Upper lobe of left lung (tissue), 6 donors: ENCODE data around the gene NECTIN2. TPM values are rescaled to one million over a fixed set of nuclear protein-coding genes. Genes with fewer than 3 reads are reported as not detected.
"Not testable (repeated sequence)": the region's sequence is repeated elsewhere in the genome, so short reads cannot be mapped to it uniquely, and the experiment has no call there.

Experiments used
- ATAC-seq, 2 donors: fragments of 200-7000 bp; cut with Tn5 transposase; one replicate each; pipeline ENCODE4 v1.9.1; 2022; ENCODE audit warnings: mild to moderate bottlenecking in 2 of 2, moderate library complexity in 2 of 2; ENCODE audit not compliant: low FRiP score in 2 of 2
- DNase-seq, 2 donors: peaks; one replicate each; pipeline ENCODE4 v3.0.0-alpha.2; 2019 to 2020
- H3K27ac ChIP-seq, 4 donors: fragments of 200-600 bp; sonication (generic); one replicate each; pipeline ENCODE4 v1.5.1; 2016 to 2019
- H3K27me3 ChIP-seq, 4 donors: fragments of 200-600 bp; sonication (generic); one replicate each; pipeline ENCODE4 v1.5.1; 2017 to 2019
- H3K36me3 ChIP-seq, 4 donors: fragments of 200-600 bp; sonication (generic); one replicate each; pipeline ENCODE4 v1.5.1; 2016 to 2019
- H3K4me1 ChIP-seq, 4 donors: fragments of 200-600 bp; sonication (generic); one replicate each; pipeline ENCODE4 v1.5.1; 2018 to 2019
- H3K4me3 ChIP-seq, 4 donors: fragments of 200-600 bp; sonication (generic); one replicate each; pipeline ENCODE4 v1.5.1; 2017 to 2019; ENCODE audit warnings: mild to moderate bottlenecking in 2 of 4, moderate library complexity in 1 of 4
- H3K9me3 ChIP-seq, 4 donors: fragments of 200-600 bp; sonication (generic); one replicate each; pipeline ENCODE4 v1.5.1; 2018 to 2019
- EP300 ChIP-seq, 4 donors: sonication (generic); formaldehyde crosslinking; IDR thresholded peaks; one replicate each; pipeline ENCODE4 v1.5.1; 2017; ENCODE audit warnings: antibody characterized with exemption in 4 of 4, control low read depth in 2 of 4
- POLR2A ChIP-seq, 4 donors: fragments of 450-650 bp; IDR thresholded peaks; one replicate each; pipeline ENCODE4 v1.5.1; 2016 to 2017; ENCODE audit warnings: antibody characterized with exemption in 4 of 4, mild to moderate bottlenecking in 2 of 4
- POLR2AphosphoS5 ChIP-seq, 2 donors: sonication (generic); formaldehyde crosslinking; IDR thresholded peaks; one replicate each; pipeline ENCODE4 v1.5.1; 2017; ENCODE audit warnings: antibody characterized with exemption in 2 of 2
- WGBS, 2 donors: methylation state at CpG; one replicate each; pipeline ENCODE4 v1.1.5; 2017 to 2018; 5-methylcytosine and 5-hydroxymethylcytosine counted together
- total RNA-seq, 6 donors: library from RNA; depleted of rRNA in 4 of 6; stranded (reverse); fragments of >200 nt in 4 of 6; gene quantifications; one replicate each; pipeline versions ENCODE4 v1.1.0 to v1.2.1, GENCODE V29; 2016 to 2021
- TF ChIP-seq, protein P1 (sequence below), 6 experiments: fragments of 450-650 bp in 4 of 6; fragments of 200-600 bp in 2 of 6; sonication (generic) in 2 of 6; IDR thresholded peaks; one replicate each; pipeline ENCODE4 v1.5.1; 2016 to 2019; ENCODE audit warnings: antibody characterized with exemption in 6 of 6
- donor health status: DM: no; HTN: no; CAD: no; lungs with moderate emphysema.
- donor health status: DM: no; HTN: yes; CAD: no; lungs with severe emphysema.

NECTIN2 gene
- total RNA-seq, 6 donors from 2014 or later: 52.2 to 152 (median 109) TPM

DNA sequence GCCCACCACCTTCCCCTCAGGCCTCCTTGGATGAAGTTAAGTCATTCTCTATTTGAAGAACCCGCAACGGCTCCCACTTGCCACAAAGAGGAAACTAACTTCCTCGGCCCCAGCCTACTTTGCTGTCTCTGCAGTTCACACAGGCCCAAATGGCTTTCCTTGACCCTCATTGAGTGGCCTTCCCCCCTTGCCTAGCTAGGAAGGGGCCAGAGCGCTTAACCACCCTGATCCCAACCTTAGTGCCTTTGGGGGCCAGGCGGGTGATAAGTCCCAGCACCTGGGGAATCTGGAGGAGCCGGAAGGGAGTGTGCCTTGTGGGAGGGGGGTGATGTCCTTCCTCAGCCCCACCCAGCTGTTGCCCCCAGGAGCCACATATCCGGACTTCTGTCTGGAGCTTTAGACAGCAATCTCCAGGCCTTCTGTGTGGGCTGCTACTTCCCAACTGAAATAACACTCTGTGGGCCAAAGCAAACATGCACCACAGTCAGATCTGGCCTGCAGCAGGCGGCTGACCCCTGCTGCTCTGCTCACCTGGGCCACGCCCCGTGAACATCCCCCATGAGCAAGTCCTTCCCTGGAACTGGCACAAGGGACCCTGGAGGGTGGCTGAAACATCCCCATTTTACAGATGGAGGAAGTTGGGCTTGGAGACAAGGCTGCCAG lies 10.5 kb downstream of the NECTIN2 start:
- no peak for TF ChIP-seq EP300 (IDR thresholded peaks at IDR 0.05)
- TF ChIP-seq POLR2A (IDR thresholded peaks at IDR 0.05): no peak
- Histone ChIP-seq H3K4me3 (no peak overlapping the region), H3K27ac (peak overlapping the region; percentile 61 to 70 (median 66)), H3K27me3 (no peaks in the 10 kb centered on the region), H3K4me1 (peaks cover 26 to 44% (median 39%) of the 10 kb centered on the region in 4 donors), H3K36me3 (peaks cover 0 to 12% (median 0%) of the 10 kb centered on the region in 4 donors), H3K9me3 (no peaks in the 10 kb centered on the region)
- DNase-seq: no peak
- 32 to 38% methylated on average over 7 to 10 of the region's 10 CpGs for WGBS, 2 donors
- ATAC-seq: peak; percentile 38 to 44

DNA sequence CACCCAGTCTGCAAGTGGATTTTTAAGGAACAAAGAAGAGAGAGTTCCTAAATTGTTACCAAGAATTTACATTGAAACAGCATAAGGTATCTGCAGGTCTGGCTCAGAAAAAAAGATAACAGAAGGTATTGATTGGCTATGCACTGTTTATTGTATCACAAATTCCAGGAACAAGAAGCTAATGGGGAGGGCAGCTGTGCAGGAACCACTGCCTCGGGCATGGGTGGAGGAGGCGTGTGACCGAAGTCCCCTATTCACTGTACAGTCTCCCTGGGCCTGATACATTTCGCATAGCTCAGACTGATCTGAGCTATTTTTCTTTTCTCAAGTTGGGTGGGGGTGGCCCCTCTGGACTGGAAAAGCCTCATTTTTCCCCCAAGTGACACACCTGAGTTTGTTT lies 11.7 kb downstream of the NECTIN2 start:
- Histone ChIP-seq H3K4me3 (no peak overlapping the region), H3K9me3 (no peaks in the 10 kb centered on the region), H3K36me3 (peaks cover 0 to 12% (median 0%) of the 10 kb centered on the region in 4 donors), H3K4me1 (peaks cover 26 to 44% (median 37%) of the 10 kb centered on the region in 4 donors), H3K27ac (peak overlapping the region in 1 of 4 donors; percentile 32), H3K27me3 (no peaks in the 10 kb centered on the region)
- no peak for TF ChIP-seq EP300 (IDR thresholded peaks at IDR 0.05)
- ATAC-seq (no peak), DNase-seq (no peak)
- WGBS, 2 donors: 67% methylated on average over 4 of the region's 4 CpGs

DNA sequence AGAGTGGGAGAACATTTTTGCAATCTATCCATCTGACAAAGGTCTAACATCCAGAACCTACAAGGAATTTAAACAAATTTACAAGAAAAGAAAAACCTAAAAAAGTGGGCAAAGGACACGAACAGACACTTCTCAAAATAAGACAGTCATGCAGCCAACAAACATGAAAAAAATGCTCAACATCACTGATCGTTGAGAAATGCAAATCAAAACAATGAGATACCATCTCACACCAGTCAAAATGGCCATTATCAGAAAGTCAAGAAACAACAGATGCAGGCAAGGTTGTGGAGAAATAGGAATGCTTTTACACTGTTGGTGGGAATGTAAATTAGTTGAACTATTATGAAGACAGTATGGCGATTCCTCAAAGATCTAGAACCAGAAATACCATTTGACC lies 15.5 kb downstream of the NECTIN2 start:
- not testable (repeated sequence) for H3K9me3 ChIP-seq, H3K27me3 ChIP-seq, H3K27ac ChIP-seq, DNase-seq, H3K4me3 ChIP-seq, ATAC-seq
- Histone ChIP-seq H3K36me3 (peaks cover 3 to 28% (median 10%) of the 10 kb centered on the region in 4 donors), H3K4me1 (peaks cover 19 to 30% (median 27%) of the 10 kb centered on the region in 4 donors)
- 83 to 85% methylated on average over 3 of the region's 3 CpGs for WGBS, 2 donors

DNA sequence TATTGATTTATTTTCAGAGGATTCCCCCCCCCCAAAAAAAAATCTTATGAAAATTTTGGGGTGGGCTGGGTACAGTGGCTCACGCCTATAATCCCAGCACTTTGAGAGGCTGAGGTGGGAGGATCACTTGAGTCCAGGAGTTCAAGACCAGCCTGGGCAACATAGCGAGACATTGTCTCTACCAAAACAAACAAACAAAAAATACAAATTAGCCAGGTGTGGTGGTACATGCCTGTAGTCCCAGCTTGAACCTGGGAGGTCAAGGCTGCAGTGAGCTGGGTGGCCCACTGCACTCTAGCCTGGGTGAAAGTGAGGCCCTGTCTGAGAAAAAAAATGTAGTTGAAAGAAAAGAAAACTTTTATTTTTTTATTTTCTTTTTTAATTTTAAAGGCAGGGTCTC lies 17.9 kb downstream of the NECTIN2 start:
- no peak for DNase-seq
- no peak for ATAC-seq
- Histone ChIP-seq H3K9me3 (no peaks in the 10 kb centered on the region), H3K4me3 (no peak overlapping the region), H3K27me3 (no peaks in the 10 kb centered on the region), H3K36me3 (peaks cover 3 to 44% (median 10%) of the 10 kb centered on the region in 4 donors), H3K27ac (no peak overlapping the region), H3K4me1 (peaks cover 3 to 8% (median 5%) of the 10 kb centered on the region in 4 donors)
- WGBS, 2 donors: 76 to 97% methylated on average over 2 of the region's 2 CpGs
- TF ChIP-seq POLR2A (IDR thresholded peaks at IDR 0.05) (no peak), EP300 (IDR thresholded peaks at IDR 0.05) (no peak), POLR2AphosphoS5 (IDR thresholded peaks at IDR 0.05) (no peak)
- TF ChIP-seq, protein P1, sequence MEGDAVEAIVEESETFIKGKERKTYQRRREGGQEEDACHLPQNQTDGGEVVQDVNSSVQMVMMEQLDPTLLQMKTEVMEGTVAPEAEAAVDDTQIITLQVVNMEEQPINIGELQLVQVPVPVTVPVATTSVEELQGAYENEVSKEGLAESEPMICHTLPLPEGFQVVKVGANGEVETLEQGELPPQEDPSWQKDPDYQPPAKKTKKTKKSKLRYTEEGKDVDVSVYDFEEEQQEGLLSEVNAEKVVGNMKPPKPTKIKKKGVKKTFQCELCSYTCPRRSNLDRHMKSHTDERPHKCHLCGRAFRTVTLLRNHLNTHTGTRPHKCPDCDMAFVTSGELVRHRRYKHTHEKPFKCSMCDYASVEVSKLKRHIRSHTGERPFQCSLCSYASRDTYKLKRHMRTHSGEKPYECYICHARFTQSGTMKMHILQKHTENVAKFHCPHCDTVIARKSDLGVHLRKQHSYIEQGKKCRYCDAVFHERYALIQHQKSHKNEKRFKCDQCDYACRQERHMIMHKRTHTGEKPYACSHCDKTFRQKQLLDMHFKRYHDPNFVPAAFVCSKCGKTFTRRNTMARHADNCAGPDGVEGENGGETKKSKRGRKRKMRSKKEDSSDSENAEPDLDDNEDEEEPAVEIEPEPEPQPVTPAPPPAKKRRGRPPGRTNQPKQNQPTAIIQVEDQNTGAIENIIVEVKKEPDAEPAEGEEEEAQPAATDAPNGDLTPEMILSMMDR (IDR thresholded peaks at IDR 0.05): no peak

DNA sequence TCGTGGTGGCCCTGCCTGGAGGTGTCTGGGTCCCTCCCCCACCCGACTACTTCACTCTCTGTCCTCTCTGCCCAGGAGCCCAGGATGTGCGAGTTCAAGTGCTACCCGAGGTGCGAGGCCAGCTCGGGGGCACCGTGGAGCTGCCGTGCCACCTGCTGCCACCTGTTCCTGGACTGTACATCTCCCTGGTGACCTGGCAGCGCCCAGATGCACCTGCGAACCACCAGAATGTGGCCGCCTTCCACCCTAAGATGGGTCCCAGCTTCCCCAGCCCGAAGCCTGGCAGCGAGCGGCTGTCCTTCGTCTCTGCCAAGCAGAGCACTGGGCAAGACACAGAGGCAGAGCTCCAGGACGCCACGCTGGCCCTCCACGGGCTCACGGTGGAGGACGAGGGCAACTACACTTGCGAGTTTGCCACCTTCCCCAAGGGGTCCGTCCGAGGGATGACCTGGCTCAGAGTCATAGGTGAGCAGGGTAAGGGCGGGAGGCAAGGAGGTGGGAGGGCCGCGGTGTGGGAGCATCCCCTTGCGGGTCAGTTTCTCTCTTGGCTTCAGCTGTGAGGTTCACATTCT lies 19.2 kb downstream of the NECTIN2 start:
- no peaks in the 10 kb centered on the region for H3K27me3 ChIP-seq
- TF ChIP-seq EP300 (IDR thresholded peaks at IDR 0.05) (no peak), POLR2A (IDR thresholded peaks at IDR 0.05) (no peak), POLR2AphosphoS5 (IDR thresholded peaks at IDR 0.05) (no peak)
- TF ChIP-seq, protein P1 (IDR thresholded peaks at IDR 0.05): no peak
- peak in 1 of 2 donors; percentile 58 for ATAC-seq
- no peak overlapping the region for H3K4me3 ChIP-seq
- WGBS, 2 donors: 90 to 94% methylated on average over 7 to 27 of the region's 27 CpGs
- DNase-seq: no peak
- peaks cover 3 to 38% (median 10%) of the 10 kb centered on the region in 4 donors for H3K36me3 ChIP-seq
- peaks cover 0 to 5% (median 0%) of the 10 kb centered on the region in 4 donors for H3K4me1 ChIP-seq
- H3K27ac ChIP-seq: no peak overlapping the region
- no peaks in the 10 kb centered on the region for H3K9me3 ChIP-seq

DNA sequence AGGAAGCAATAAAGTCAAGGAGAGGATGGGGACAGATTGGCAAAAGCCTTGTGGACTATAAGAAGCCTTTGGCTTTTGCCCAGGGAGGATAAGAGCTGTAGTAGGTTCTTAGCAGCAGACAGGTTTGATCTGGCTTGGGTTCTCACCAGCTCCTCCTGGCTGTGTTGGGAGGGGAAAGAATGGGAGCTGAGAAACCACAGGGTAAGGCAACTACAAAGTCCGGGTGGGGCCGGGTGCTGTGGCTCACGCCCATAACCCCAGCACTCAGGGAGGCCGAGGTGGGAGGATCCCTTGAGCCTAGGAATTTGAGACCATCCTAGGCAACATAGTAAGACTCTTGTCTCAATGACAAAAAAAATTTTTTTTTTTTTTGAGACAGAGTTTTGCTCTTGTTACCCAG lies 20.6 kb downstream of the NECTIN2 start:
- Histone ChIP-seq H3K4me3 (no peak overlapping the region), H3K27ac (no peak overlapping the region), H3K4me1 (peaks cover 0 to 6% (median 0%) of the 10 kb centered on the region in 4 donors), H3K36me3 (peaks cover 6 to 45% (median 17%) of the 10 kb centered on the region in 4 donors), H3K9me3 (no peaks in the 10 kb centered on the region), H3K27me3 (no peaks in the 10 kb centered on the region)
- DNase-seq (peak in 1 of 2 donors; percentile 35), ATAC-seq (peak in 1 of 2 donors; percentile 41)
- 54 to 84% methylated on average over 4 of the region's 4 CpGs for WGBS, 2 donors
- no peak for TF ChIP-seq POLR2A (IDR thresholded peaks at IDR 0.05)
- no peak for TF ChIP-seq EP300 (IDR thresholded peaks at IDR 0.05)
- TF ChIP-seq POLR2AphosphoS5 (IDR thresholded peaks at IDR 0.05): no peak
- TF ChIP-seq, protein P1 (IDR thresholded peaks at IDR 0.05): no peak
